Measurements from ENCODE around the gene MAP7. TPM values are rescaled to one million over a fixed set of nuclear protein-coding genes. Genes with fewer than 3 reads are reported as not detected.

MAP7 gene
- total RNA-seq = 1 to 10 TPM; 5.1 to 6.9 TPM

GRCh38 chr6:136550330-136551071, at the start of gene MAP7:
Gene MAP7, minus strand, starts transcription at chr6:136550422. Its CDS starts 14 bp downstream, at chr6:136550408.
- Histone ChIP-seq H3K4me1 (ENCODE audit: control insufficient read depth in 1 of 2, low read depth in 2 of 2) (peaks cover 4 to 18% of the 10 kb centered on the region in 2 donors), H3K27me3 (replicated peaks; ENCODE audit: insufficient read depth) (no peaks in the 10 kb centered on the region), H3K9me3 (no peaks in the 10 kb centered on the region), H3K36me3 (peaks cover 3% of the 10 kb centered on the region), H3K27ac (no peak within 1 kb of the TSS), H3K4me3 (peak within 1 kb of the TSS; percentile 87)
- DNase-seq (ENCODE audit: low spot score) (no peak), ATAC-seq (ENCODE audit: insufficient number of reproducible peaks, low FRiP score, low read depth) (peak; percentile 3)
- TF ChIP-seq, protein P1, sequence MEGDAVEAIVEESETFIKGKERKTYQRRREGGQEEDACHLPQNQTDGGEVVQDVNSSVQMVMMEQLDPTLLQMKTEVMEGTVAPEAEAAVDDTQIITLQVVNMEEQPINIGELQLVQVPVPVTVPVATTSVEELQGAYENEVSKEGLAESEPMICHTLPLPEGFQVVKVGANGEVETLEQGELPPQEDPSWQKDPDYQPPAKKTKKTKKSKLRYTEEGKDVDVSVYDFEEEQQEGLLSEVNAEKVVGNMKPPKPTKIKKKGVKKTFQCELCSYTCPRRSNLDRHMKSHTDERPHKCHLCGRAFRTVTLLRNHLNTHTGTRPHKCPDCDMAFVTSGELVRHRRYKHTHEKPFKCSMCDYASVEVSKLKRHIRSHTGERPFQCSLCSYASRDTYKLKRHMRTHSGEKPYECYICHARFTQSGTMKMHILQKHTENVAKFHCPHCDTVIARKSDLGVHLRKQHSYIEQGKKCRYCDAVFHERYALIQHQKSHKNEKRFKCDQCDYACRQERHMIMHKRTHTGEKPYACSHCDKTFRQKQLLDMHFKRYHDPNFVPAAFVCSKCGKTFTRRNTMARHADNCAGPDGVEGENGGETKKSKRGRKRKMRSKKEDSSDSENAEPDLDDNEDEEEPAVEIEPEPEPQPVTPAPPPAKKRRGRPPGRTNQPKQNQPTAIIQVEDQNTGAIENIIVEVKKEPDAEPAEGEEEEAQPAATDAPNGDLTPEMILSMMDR (IDR thresholded peaks at IDR 0.05) = peak; percentile 88

DNA sequence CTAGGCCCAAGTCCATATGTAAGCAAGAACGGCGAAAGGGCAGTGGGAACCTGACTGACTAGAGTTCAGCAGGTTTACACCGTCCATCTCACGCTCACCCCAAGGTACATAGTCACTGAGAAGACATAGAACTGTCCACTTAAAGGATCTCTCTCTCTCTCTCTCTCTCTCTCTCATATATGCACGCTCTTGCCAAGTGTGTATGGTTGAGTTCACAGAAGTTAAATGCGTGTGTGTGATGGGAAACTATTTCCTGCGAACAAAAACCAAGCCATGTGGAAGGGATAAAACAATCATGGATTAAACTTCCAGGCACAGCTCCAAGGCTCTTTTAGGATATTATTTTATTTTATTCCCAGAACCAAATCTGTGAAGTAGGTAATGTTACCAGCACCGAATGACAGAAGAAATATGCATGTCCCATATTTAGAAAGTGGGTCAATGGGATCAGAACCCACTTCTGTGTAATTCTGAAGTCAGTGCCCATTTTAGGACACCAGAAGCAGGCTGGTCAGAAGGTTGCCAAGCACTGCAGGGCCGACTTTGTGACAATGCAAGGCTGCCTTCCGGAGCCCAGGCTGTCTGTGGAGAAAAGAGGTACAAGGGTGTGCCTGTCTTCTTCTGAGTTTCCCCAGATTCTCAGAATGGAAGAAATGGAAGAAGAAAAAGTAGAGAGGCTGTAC, 49.2 kb upstream of the MAP7 start:
- no peaks in the 10 kb centered on the region for H3K9me3 ChIP-seq
- no peak for ATAC-seq (ENCODE audit: insufficient number of reproducible peaks, low FRiP score, low read depth)
- H3K27ac ChIP-seq = peak overlapping the region; percentile 33 to 66
- TF ChIP-seq, protein P1 (IDR thresholded peaks at IDR 0.05) = no peak
- H3K27me3 ChIP-seq (replicated peaks; ENCODE audit: insufficient read depth) = no peaks in the 10 kb centered on the region
- no peak overlapping the region for H3K4me3 ChIP-seq
- H3K36me3 ChIP-seq = peaks cover 21% of the 10 kb centered on the region
- no peak for DNase-seq (ENCODE audit: low spot score)
- peaks cover 21 to 38% of the 10 kb centered on the region in 2 donors for H3K4me1 ChIP-seq (ENCODE audit: control insufficient read depth in 1 of 2, low read depth in 2 of 2)

DNA sequence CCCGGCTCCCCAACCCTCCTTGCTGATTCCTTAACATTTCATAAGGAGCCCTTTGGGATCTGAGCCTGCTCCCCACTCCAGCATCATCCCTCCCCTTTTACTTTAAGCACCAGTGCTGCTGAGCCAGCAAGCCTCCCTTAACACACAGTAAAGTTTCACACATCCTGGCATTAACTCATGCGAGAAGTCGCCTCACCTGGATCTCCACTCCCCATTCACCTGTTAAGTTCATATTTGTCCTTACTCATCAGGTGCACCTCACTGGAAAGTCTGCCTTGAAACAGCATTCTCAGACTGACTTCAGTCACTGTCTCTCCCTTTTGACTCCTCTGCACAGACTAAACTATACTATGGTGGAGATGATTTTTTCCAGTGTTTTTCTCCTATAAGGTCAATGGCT, 47.8 kb upstream of the MAP7 start:
- no peak for DNase-seq (ENCODE audit: low spot score)
- no peaks in the 10 kb centered on the region for H3K9me3 ChIP-seq
- peaks cover 26 to 52% of the 10 kb centered on the region in 2 donors for H3K4me1 ChIP-seq (ENCODE audit: control insufficient read depth in 1 of 2, low read depth in 2 of 2)
- H3K27me3 ChIP-seq (replicated peaks; ENCODE audit: insufficient read depth) = no peaks in the 10 kb centered on the region
- H3K36me3 ChIP-seq = peaks cover 14% of the 10 kb centered on the region
- TF ChIP-seq, protein P1 (IDR thresholded peaks at IDR 0.05) = no peak
- ATAC-seq (ENCODE audit: insufficient number of reproducible peaks, low FRiP score, low read depth) = no peak
- no peak overlapping the region for H3K27ac ChIP-seq
- no peak overlapping the region for H3K4me3 ChIP-seq

DNA sequence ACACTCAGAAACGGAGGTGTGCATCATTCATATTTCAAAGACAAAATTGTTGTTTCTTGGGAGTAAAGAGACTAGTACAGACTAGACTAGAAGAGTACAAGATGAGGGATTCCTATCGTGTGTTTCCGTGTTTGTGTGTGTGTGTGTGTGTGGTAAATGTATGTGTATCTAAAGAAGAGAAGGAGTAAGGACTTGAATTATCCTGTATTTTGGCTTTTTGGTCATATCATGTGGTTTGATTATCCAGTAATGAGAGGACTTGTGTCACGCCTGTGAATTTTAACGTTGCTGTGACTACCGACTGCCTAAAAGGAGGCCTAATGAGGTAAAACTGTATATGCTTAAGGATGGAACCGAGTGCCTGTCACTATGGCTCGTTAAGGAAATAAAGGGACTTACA, 44.4 kb upstream of the MAP7 start:
- peak overlapping the region; percentile 56 to 71 for H3K27ac ChIP-seq

More for the DNA sequence above, 44.4 kb upstream of the MAP7 start:
- TF ChIP-seq, protein P1 (IDR thresholded peaks at IDR 0.05) = no peak
- H3K4me1 ChIP-seq (ENCODE audit: control insufficient read depth in 1 of 2, low read depth in 2 of 2) = peaks cover 13 to 28% of the 10 kb centered on the region in 2 donors
- no peak for DNase-seq (ENCODE audit: low spot score)
- H3K36me3 ChIP-seq = peaks cover 45% of the 10 kb centered on the region
- no peaks in the 10 kb centered on the region for H3K27me3 ChIP-seq (replicated peaks; ENCODE audit: insufficient read depth)
- H3K9me3 ChIP-seq = no peaks in the 10 kb centered on the region
- no peak overlapping the region for H3K4me3 ChIP-seq
- ATAC-seq (ENCODE audit: insufficient number of reproducible peaks, low FRiP score, low read depth) = no peak

All from thoracic aorta (tissue), 2 donors.